ENCODE results near the gene CCZ1.
"Not testable (repeated sequence)": the region's sequence is repeated elsewhere in the genome, so short reads cannot be mapped to it uniquely, and the experiment has no call there.

CCZ1 gene

GRCh38 chr7:5930290-5930689 lies 31.8 kb downstream of the CCZ1 start:
- not testable (repeated sequence) for DNase-seq (ENCODE audit: extremely low read depth, low read depth)

- DNase-seq (ENCODE audit: extremely low read depth, low read depth), result not testable (repeated sequence)
Measured at GRCh38 chr7:5931250-5931649, 32.7 kb downstream of the CCZ1 start.

- peak; percentile 1 for DNase-seq (ENCODE audit: extremely low read depth, low read depth)
Measured at GRCh38 chr7:5931905-5932644, 33.5 kb downstream of the CCZ1 start.

- not testable (repeated sequence) for DNase-seq (ENCODE audit: extremely low read depth, low read depth)
Measured at GRCh38 chr7:5934945-5935450, 36.5 kb downstream of the CCZ1 start.

- DNase-seq (ENCODE audit: extremely low read depth, low read depth), result not testable (repeated sequence)
Measured at GRCh38 chr7:5963205-5963604, 64.7 kb downstream of the CCZ1 start.

- not testable (repeated sequence) for DNase-seq (ENCODE audit: extremely low read depth, low read depth)
Measured at GRCh38 chr7:5963810-5964209, 65.3 kb downstream of the CCZ1 start.

- DNase-seq (ENCODE audit: extremely low read depth, low read depth), result not testable (repeated sequence)
Measured at GRCh38 chr7:5970347-5970911, 71.9 kb downstream of the CCZ1 start, which contains the start of gene RSPH10B. TSS of gene RSPH10B (minus strand) at chr7:5970689. CDS start at chr7:5967116, 3,573 bp downstream.

GRCh38 chr7:5973580-5973979 lies 75.0 kb downstream of the CCZ1 start:
- not testable (repeated sequence) for DNase-seq (ENCODE audit: extremely low read depth, low read depth)

Measured in AG09319 (cell line).